ENCODE results near the gene GMPPA. TPM values are rescaled to one million over a fixed set of nuclear protein-coding genes. Genes with fewer than 3 reads are reported as not detected.

Gene GMPPA
- total RNA-seq, 1 experiment from 2014 or later = 32.0 TPM

DNA sequence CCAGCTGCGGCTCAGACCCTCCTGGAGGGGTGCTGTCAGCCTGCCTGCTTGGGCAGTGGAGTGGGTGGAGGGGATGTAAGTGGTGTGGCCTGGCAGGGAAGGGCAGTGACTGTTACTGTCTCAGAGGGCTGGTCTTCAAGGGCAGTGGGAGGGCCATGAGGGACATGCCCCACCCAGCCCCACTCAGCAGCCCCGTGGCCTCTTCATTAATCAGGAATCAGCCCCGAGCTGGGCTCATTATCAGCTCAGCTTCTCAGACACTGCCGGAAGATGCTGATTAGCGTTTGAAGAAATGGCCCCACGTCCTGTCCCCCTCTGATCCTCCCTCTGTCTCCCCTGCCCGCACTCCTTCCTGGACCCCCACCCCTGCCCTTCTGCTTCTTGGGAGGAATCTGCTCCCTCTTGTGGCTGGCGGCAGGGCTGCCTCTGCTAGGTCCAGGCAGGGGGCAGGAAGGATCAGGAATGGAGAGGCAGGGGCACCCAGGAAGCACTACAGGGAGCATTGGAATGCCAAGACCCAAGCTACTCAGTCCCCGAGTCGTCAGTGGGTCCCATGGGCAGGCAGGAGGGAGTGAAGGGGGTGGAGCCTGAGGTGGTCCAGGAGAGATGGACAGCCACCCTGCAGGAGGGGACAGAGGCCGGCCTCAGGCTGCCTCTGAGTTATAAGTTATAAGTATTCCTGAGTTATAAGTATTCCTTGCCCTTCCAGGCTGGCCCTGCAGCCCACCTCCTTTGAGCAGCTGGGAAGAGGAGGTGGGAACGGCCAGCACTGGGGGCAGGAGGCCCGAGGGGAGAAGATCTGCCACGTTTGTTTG, 22.6 kb downstream of the GMPPA start:
- Histone ChIP-seq H2BK120ac (ENCODE audit: low read depth, low read length, poor library complexity, severe bottlenecking) (no peak overlapping the region), H3K14ac (ENCODE audit: insufficient read depth, low read length) (no peak overlapping the region), H3K9ac (ENCODE audit: extremely low read depth, insufficient read length, low read length) (no peak overlapping the region), H3K9me3 (ENCODE audit: control insufficient read depth, low read depth, low read length) (no peaks in the 10 kb centered on the region), H3K18ac (ENCODE audit: insufficient read length, low read depth, low read length) (no peak overlapping the region), H3K23ac (ENCODE audit: insufficient read length, low read depth, low read length) (no peak overlapping the region), H2AK5ac (ENCODE audit: insufficient read length, low read length) (no peak overlapping the region), H4K8ac (replicated peaks; ENCODE audit: insufficient read length, low read depth, low read length) (no peak overlapping the region), H3K56ac (ENCODE audit: insufficient read length, low read depth, low read length) (no peak overlapping the region), H2BK5ac (ENCODE audit: insufficient read length, low read length) (no peak overlapping the region), H3K23me2 (ENCODE audit: insufficient read length, low read depth, low read length, poor library complexity, severe bottlenecking) (peaks cover 4% of the 10 kb centered on the region), H3K79me2 (ENCODE audit: insufficient read depth, low read length) (no peaks in the 10 kb centered on the region), H2BK12ac (ENCODE audit: insufficient read length, low read depth, low read length) (no peak overlapping the region), H3K4ac (ENCODE audit: low read depth, low read length) (no peak overlapping the region), H4K91ac (ENCODE audit: insufficient read length, low read depth, low read length) (no peak overlapping the region), H4K20me1 (ENCODE audit: control insufficient read depth, insufficient read depth, insufficient read length) (no peaks in the 10 kb centered on the region), H3K27ac (ENCODE audit: insufficient read length, low read depth, low read length) (no peak overlapping the region), H3K4me1 (ENCODE audit: insufficient read depth, low read length) (peaks cover 9% of the 10 kb centered on the region; the same call in 1 of the 2 replicates), H3K4me2 (ENCODE audit: insufficient read depth, insufficient read length, low read length) (no peak overlapping the region), H2AFZ (ENCODE audit: low read length) (no peak overlapping the region), H2BK15ac (ENCODE audit: low read depth, low read length) (no peak overlapping the region), H3K27me3 (ENCODE audit: insufficient read depth, low read length) (peaks cover 8% of the 10 kb centered on the region; the same call in 1 of the 2 replicates), H3K79me1 (ENCODE audit: insufficient read depth, low read depth, low read length, poor library complexity, severe bottlenecking) (no peaks in the 10 kb centered on the region), H2BK20ac (ENCODE audit: low read depth, low read length, poor library complexity, severe bottlenecking) (no peak overlapping the region), H4K5ac (ENCODE audit: insufficient read length, low read depth, low read length) (no peak overlapping the region), H3T11ph (ENCODE audit: low read length) (no peak overlapping the region)
- peak; percentile 88 for DNase-seq
- TF ChIP-seq, protein P1, sequence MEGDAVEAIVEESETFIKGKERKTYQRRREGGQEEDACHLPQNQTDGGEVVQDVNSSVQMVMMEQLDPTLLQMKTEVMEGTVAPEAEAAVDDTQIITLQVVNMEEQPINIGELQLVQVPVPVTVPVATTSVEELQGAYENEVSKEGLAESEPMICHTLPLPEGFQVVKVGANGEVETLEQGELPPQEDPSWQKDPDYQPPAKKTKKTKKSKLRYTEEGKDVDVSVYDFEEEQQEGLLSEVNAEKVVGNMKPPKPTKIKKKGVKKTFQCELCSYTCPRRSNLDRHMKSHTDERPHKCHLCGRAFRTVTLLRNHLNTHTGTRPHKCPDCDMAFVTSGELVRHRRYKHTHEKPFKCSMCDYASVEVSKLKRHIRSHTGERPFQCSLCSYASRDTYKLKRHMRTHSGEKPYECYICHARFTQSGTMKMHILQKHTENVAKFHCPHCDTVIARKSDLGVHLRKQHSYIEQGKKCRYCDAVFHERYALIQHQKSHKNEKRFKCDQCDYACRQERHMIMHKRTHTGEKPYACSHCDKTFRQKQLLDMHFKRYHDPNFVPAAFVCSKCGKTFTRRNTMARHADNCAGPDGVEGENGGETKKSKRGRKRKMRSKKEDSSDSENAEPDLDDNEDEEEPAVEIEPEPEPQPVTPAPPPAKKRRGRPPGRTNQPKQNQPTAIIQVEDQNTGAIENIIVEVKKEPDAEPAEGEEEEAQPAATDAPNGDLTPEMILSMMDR (conservative IDR thresholded peaks at IDR 0.05) = peak; percentile 84
- peaks cover 44 to 69% of the 10 kb centered on the region in 2 experiments for H3K4me1 Mint-ChIP-seq
- no peaks in the 10 kb centered on the region; a peak in 1 of 5 replicates for H3K9me3 Mint-ChIP-seq
- no peaks in the 10 kb centered on the region; a peak in 1 of 7 replicates for H3K36me3 Mint-ChIP-seq (ENCODE audit: insufficient read depth in 1 of 3, low read depth in 3 of 3)
- peak overlapping the region; percentile 4 to 53; a peak in 3 of 5 replicates for H3K4me3 Mint-ChIP-seq
- WGBS (ENCODE audit: extremely low coverage, insufficient read length, low lambda C conversion rate) = no CpG with 5 or more reads among the region's 14 CpGs
- peaks cover 49% of the 10 kb centered on the region for H3K27me3 Mint-ChIP-seq (ENCODE audit: low read depth)
- H3K27ac Mint-ChIP-seq = peak overlapping the region; percentile 33 to 80 (median 76); a peak in 3 of 7 replicates
